ENCODE results near the gene CRABP1.

DNA sequence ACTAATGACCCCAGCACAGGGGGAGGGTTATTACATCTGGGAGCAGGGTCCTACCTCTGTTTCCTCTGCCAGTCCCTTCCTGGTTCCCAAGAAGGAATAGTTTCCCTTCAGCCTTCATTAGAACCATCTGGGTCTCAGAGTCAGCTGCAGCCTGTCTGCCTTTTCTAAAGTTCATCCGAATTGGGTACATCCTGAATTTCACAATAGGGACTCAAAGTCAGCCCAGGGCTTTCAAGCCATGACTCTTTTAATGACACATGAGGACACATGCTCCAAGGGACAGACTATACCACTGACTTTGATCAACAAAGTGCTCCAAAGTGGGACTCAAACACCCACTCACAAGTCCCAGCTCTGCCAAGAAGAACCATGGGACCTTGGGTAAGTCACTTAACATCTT lies 12.7 kb upstream of the CRABP1 start:
- no peak for TF ChIP-seq POLR2A (IDR thresholded peaks at IDR 0.05)
- TF ChIP-seq, protein P1, sequence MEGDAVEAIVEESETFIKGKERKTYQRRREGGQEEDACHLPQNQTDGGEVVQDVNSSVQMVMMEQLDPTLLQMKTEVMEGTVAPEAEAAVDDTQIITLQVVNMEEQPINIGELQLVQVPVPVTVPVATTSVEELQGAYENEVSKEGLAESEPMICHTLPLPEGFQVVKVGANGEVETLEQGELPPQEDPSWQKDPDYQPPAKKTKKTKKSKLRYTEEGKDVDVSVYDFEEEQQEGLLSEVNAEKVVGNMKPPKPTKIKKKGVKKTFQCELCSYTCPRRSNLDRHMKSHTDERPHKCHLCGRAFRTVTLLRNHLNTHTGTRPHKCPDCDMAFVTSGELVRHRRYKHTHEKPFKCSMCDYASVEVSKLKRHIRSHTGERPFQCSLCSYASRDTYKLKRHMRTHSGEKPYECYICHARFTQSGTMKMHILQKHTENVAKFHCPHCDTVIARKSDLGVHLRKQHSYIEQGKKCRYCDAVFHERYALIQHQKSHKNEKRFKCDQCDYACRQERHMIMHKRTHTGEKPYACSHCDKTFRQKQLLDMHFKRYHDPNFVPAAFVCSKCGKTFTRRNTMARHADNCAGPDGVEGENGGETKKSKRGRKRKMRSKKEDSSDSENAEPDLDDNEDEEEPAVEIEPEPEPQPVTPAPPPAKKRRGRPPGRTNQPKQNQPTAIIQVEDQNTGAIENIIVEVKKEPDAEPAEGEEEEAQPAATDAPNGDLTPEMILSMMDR (IDR thresholded peaks at IDR 0.05) = no peak

Data from lower leg skin (tissue), 3 donors.